Fibroblast of skin of back (primary cell): ENCODE results near the gene ARHGEF28.

Source experiments
- DNase-seq: peaks from one replicate; pipeline ENCODE4 v3.0.0-alpha.2; 2013

Gene ARHGEF28

GRCh38 chr5:73693573-73694061, 67.6 kb downstream of the ARHGEF28 start:
- DNase-seq = peak; percentile 38

GRCh38 chr5:73694089-73694488, 68.1 kb downstream of the ARHGEF28 start:
- no peak for DNase-seq

GRCh38 chr5:73698011-73698410, 72.0 kb downstream of the ARHGEF28 start:
- DNase-seq = no peak

GRCh38 chr5:73701566-73701965, 75.6 kb downstream of the ARHGEF28 start:
- DNase-seq = peak; percentile 38

GRCh38 chr5:73702534-73702933, 76.5 kb downstream of the ARHGEF28 start:
- DNase-seq = no peak

GRCh38 chr5:73702951-73703350, 77.0 kb downstream of the ARHGEF28 start:
- no peak for DNase-seq

- DNase-seq = no peak
These were observed 79.4 kb downstream of the ARHGEF28 start for GRCh38 chr5:73705364-73705763.

GRCh38 chr5:73706963-73707362, 81.0 kb downstream of the ARHGEF28 start:
- peak; percentile 13 for DNase-seq

- DNase-seq = peak; percentile 46
These were observed 83.6 kb downstream of the ARHGEF28 start for GRCh38 chr5:73709536-73710129.

GRCh38 chr5:73716284-73716808, 90.3 kb downstream of the ARHGEF28 start:
- DNase-seq = no peak

GRCh38 chr5:73718762-73719161, 92.8 kb downstream of the ARHGEF28 start:
- no peak for DNase-seq

- DNase-seq = no peak
These were observed 93.6 kb downstream of the ARHGEF28 start for GRCh38 chr5:73719632-73720031.

- DNase-seq = peak; percentile 14
These were observed 96.2 kb downstream of the ARHGEF28 start for GRCh38 chr5:73722231-73722630.

- no peak for DNase-seq
These were observed 100.1 kb downstream of the ARHGEF28 start for GRCh38 chr5:73726071-73726470.

- no peak for DNase-seq
These were observed 100.7 kb downstream of the ARHGEF28 start for GRCh38 chr5:73726606-73727231.

GRCh38 chr5:73727470-73727869, 101.5 kb downstream of the ARHGEF28 start:
- DNase-seq = no peak

GRCh38 chr5:73728493-73729273, 102.7 kb downstream of the ARHGEF28 start:
- no peak for DNase-seq

- peak; percentile 33 for DNase-seq
These were observed 103.3 kb downstream of the ARHGEF28 start for GRCh38 chr5:73729329-73729728.

- no peak for DNase-seq
These were observed 106.0 kb downstream of the ARHGEF28 start for GRCh38 chr5:73732045-73732444.

GRCh38 chr5:73733219-73733618, 107.2 kb downstream of the ARHGEF28 start:
- DNase-seq = no peak

- DNase-seq = peak; percentile 48
These were observed 109.2 kb downstream of the ARHGEF28 start for GRCh38 chr5:73735032-73735734.

- no peak for DNase-seq
These were observed 113.7 kb downstream of the ARHGEF28 start for GRCh38 chr5:73739650-73740049.
